Mononuclear cell (primary cell): ENCODE results near the gene OR6V1. TPM values are rescaled to one million over a fixed set of nuclear protein-coding genes. Genes with fewer than 3 reads are reported as not detected.
"Not testable (repeated sequence)": the region's sequence is repeated elsewhere in the genome, so short reads cannot be mapped to it uniquely, and the experiment has no call there.

Experiments used
- H3K27me3 ChIP-seq: 2 replicates; pipeline ENCODE4 v1.6.0; 2011; ENCODE audit warnings: low read length, control low read depth; ENCODE audit not compliant: insufficient read depth
- H3K4me1 ChIP-seq: 2 replicates; pipeline ENCODE4 v1.5.1; 2011; ENCODE audit warnings: mild to moderate bottlenecking, low read length, control low read depth; ENCODE audit not compliant: insufficient read depth
- H3K4me3 ChIP-seq: 2 replicates; pipeline ENCODE4 v1.5.1; 2011; ENCODE audit warnings: mild to moderate bottlenecking, low read length, moderate library complexity
- H3K9me3 ChIP-seq: 2 replicates; pipeline ENCODE4 v1.5.1; 2011; ENCODE audit warnings: low read depth, mild to moderate bottlenecking, control low read depth, low read length
- total RNA-seq: library from RNA; depleted of rRNA; stranded (reverse); fragments of >200 nt; gene quantifications from one replicate; pipeline ENCODE4 v1.2.3, GENCODE V29; 2012

The OR6V1 gene
- total RNA-seq, 1 donor = not detected

- no peaks in the 10 kb centered on the region for H3K9me3 ChIP-seq
- no peaks in the 10 kb centered on the region for H3K27me3 ChIP-seq
- H3K4me3 ChIP-seq = no peak overlapping the region
- H3K4me1 ChIP-seq = no peaks in the 10 kb centered on the region
Measured at GRCh38 chr7:143068446-143068845, 16.3 kb downstream of the OR6V1 start.

- Histone ChIP-seq H3K27me3 (no peaks in the 10 kb centered on the region), H3K4me3 (no peak overlapping the region), H3K4me1 (no peaks in the 10 kb centered on the region), H3K9me3 (no peaks in the 10 kb centered on the region)
Measured at GRCh38 chr7:143069912-143070500, 17.9 kb downstream of the OR6V1 start.

DNA sequence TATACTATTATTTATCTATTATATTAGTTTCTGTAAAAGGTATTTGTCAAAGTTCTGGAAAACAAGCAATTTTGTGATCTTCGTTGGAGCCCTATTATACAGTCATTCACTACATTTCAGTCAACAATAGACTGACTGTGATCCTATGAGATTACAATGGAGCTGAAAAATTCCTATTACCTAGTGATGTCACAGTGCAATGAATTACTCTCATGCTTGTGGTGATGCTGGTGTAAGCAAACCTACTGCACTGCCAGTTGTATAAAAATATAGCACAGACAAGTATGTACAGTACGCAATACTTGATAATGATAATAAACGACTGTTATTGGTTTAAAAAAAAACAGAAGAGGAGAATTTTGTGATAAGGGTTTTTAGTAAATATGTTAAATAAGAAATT lies 21.4 kb downstream of the OR6V1 start:
- no peaks in the 10 kb centered on the region for H3K27me3 ChIP-seq
- no peaks in the 10 kb centered on the region for H3K4me1 ChIP-seq
- H3K9me3 ChIP-seq = no peaks in the 10 kb centered on the region
- no peak overlapping the region for H3K4me3 ChIP-seq

- no peaks in the 10 kb centered on the region for H3K4me1 ChIP-seq
- H3K27me3 ChIP-seq = no peaks in the 10 kb centered on the region
- H3K9me3 ChIP-seq = no peaks in the 10 kb centered on the region
Measured at GRCh38 chr7:143074141-143074540, 22.0 kb downstream of the OR6V1 start.

DNA sequence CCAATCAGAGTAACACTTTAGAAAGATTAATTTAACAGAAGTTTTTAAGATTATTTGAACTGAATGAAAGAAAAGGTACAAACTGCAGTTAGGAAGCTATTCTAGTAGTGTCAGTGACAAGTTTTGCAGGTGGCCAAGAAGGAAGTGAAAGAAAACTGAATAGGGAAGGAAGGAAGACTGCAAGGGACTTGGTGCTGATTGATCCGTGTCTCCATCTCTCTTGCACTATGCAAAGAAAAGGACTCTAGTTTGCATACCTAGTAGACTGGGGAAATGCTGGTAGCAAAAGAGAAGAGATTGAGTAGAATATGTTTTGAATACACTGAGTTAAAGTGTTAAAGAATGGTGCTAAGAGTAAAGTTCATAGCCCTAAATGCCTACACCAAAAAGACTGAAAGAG lies 33.0 kb downstream of the OR6V1 start:
- Histone ChIP-seq H3K9me3 (no peaks in the 10 kb centered on the region), H3K4me1 (peaks cover 11% of the 10 kb centered on the region), H3K4me3 (no peak overlapping the region), H3K27me3 (no peaks in the 10 kb centered on the region)

More at GRCh38 chr7:143074141-143074540, 22.0 kb downstream of the OR6V1 start:
- H3K4me3 ChIP-seq = no peak overlapping the region

GRCh38 chr7:143085610-143086009 lies 33.5 kb downstream of the OR6V1 start:
- not testable (repeated sequence) for H3K9me3 ChIP-seq, H3K27me3 ChIP-seq, H3K4me3 ChIP-seq
- peaks cover 11% of the 10 kb centered on the region for H3K4me1 ChIP-seq

- H3K4me1 ChIP-seq, H3K9me3 ChIP-seq, H3K4me3 ChIP-seq, H3K27me3 ChIP-seq: not testable (repeated sequence)
Measured at GRCh38 chr7:143088549-143089231, 36.5 kb downstream of the OR6V1 start.

DNA sequence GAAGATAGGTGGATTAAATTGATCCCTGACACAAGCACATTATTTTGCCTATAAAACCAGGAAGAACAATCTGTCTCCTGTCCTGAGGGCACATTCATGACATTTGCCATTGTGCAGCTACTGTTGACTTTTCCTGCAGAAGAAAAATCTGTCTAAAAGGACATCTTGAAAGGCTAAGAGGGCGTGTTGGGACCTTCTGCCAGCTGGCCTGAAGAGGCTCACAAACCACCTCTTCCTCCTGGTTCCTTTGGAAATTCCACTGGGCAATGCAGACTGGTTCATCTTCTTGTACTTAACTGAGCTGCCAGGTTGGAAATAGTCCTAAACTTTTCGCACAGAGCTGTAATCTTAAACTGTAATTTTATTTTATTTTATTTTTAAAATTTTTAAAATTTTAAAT lies 44.0 kb downstream of the OR6V1 start:
- Histone ChIP-seq H3K4me3 (no peak overlapping the region), H3K27me3 (no peaks in the 10 kb centered on the region), H3K9me3 (peaks cover 37% of the 10 kb centered on the region), H3K4me1 (no peaks in the 10 kb centered on the region)

DNA sequence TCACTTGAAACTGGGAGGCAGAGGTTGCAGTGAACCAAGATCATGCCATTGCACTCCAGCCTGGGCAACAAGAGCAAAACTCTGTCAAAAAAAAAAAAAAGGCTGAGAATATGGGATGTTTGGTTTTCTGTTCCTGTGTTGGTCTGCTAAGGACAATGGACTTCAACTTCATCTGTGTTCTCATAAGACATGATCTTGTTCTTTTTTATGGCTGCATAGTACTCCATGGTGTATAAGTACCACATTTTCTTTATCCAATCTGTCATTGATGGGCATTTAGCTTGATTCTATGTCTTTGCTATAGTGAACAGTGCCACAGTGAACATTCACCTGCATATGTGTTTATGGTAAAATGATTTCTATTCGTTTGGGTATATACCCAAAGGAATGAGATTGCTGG lies 47.4 kb downstream of the OR6V1 start:
- H3K4me3 ChIP-seq, H3K27me3 ChIP-seq, H3K4me1 ChIP-seq: not testable (repeated sequence)
- H3K9me3 ChIP-seq = peaks cover 37% of the 10 kb centered on the region

Other genes starting within 250 kb of the OR6V1 start
- gene EPHB6, start 197.3 kb upstream of the OR6V1 start, total RNA-seq = 8.3 TPM
- 0.10 TPM for gene TRPV6, start 166.6 kb upstream of the OR6V1 start, total RNA-seq
- gene TRPV5, start 118.6 kb upstream of the OR6V1 start, total RNA-seq = not detected
- gene LLCFC1, start 112.9 kb upstream of the OR6V1 start, total RNA-seq = not detected
- 0.10 TPM for gene KEL, start 90.0 kb upstream of the OR6V1 start, total RNA-seq
- not detected for gene OR9A2, start 25.2 kb upstream of the OR6V1 start, total RNA-seq
- not detected for gene PIP, start 79.7 kb downstream of the OR6V1 start, total RNA-seq
- gene TAS2R39, start 131.1 kb downstream of the OR6V1 start, total RNA-seq = not detected
- gene TAS2R40, start 169.7 kb downstream of the OR6V1 start, total RNA-seq = not detected
- gene GSTK1, start 211.1 kb downstream of the OR6V1 start, total RNA-seq = 245 TPM
- 0.10 TPM for gene TMEM139, start 232.6 kb downstream of the OR6V1 start, total RNA-seq
- 13.7 TPM for gene CASP2, start 236.0 kb downstream of the OR6V1 start, total RNA-seq